ENCODE data around the gene AOC3.
"Not testable (repeated sequence)": the region's sequence is repeated elsewhere in the genome, so short reads cannot be mapped to it uniquely, and the experiment has no call there.

The AOC3 gene

GRCh38 chr17:42894283-42895184 lies 43.5 kb downstream of the AOC3 start:
- DNase-seq: no peak

- DNase-seq: no peak
These were observed 44.2 kb downstream of the AOC3 start for GRCh38 chr17:42895185-42895555.

DNA sequence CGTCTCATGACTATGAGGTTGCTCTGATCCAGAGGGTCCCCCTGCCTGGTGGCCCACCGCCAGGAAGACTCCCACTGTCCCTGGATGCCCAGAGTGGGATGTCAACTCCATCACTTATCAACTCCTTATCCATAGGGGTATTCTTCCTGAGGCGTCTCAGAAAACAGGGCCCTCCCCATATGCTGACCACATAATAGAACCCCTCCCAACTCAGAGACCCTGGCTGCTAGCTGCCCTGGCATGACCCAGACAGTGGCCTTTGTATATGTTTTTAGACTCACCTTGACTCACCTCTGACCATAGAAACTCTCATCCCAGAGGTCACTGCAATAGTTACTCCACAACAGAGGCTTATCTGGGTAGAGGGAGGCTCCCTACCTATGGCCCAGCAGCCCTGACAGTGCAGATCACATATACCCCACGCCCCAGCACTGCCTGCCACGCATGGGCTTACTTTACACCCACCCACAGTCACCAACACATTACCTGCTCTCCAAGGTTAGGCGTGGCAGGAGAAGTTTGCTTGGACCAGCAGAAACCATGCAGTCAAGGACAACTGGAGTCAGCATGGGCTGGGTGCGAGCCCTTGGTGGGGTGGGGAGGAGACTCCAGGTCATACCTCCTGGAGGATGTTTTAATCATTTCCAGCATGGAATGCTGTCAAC lies 47.3 kb downstream of the AOC3 start:
- DNase-seq: no peak

DNA sequence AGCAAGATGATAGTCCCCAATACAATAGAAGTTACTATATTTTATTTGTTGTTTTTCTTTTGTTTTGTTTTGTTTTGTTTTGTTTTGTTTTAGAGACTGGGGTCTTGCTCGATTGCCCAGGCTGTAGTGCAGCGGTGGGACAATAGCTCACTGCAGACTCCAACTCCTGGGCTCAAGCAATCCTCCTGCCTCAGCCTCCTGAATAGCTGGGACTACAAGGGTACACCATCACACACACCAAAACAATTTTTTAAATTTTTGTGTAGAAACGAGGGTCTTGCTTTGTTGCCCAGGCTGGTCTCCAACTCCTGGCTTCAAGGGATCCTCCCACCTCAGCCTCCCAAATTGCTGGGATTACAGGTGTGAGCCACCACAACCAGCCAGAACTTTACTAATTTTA lies 49.0 kb downstream of the AOC3 start:
- not testable (repeated sequence) for DNase-seq

- no peak for DNase-seq
These were observed 49.7 kb downstream of the AOC3 start, which contains the start of gene G6PC1 for GRCh38 chr17:42900460-42901331. TSS of gene G6PC1 (plus strand) at chr17:42900799. CDS start at chr17:42900877, 78 bp downstream.

DNA sequence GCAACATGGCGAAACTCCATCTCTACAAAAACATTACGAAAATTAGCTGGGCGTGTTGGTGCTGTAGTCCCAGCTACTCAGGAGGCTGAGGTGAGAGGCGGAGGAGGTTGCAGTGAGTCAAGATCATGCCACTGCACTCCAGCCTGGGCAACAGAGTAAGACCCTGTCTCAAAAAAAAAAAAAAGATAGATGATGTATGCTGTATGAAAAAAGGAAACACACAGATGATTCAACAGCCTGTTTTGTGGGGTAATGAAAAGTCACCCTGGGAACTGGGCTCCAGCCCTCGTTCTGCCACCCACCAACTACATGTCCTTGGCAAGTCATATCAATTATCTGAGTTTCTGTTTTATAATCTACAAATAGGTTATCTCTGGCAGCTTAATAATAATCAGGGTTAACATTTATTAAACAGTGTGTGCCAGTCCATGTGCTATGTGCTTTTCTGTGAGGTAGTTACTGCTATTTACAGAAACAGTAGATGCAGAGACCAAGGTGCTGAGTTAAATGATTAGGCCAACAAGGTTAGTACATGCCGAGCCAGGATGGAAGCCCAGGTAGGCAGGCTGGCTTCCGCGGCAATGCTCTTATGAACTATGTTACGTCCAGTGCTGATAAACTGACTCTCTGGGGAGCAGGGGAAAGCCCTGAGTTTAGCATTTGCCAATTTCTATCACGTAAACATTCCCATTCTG lies 50.7 kb downstream of the AOC3 start:
- no peak for DNase-seq

DNA sequence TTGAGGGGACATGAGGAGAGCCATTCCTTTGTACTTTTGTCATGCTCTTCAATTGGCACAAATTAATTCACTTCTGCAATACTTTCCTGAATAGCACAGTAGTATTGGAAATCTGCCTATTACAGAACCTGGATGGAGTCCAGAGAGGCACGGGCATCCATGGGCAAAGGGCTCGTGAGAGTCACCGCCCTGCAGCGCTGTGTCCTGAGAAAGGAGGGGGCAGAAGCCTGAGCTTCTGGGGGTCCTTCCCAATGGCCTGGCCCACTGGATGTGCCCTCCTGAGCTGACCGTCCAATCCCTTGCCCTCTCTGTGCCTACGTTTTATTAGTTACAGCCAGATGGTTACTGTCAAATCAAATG lies 53.1 kb downstream of the AOC3 start:
- DNase-seq: no peak

- DNase-seq: no peak
These were observed 55.9 kb downstream of the AOC3 start for GRCh38 chr17:42906772-42907446.
